Kidney epithelial cell (primary cell): ENCODE results near the gene FAM221A. TPM values are rescaled to one million over a fixed set of nuclear protein-coding genes. Genes with fewer than 3 reads are reported as not detected.
"Not testable (repeated sequence)": the region's sequence is repeated elsewhere in the genome, so short reads cannot be mapped to it uniquely, and the experiment has no call there.

ENCODE experiments used
- DNase-seq: peaks from one replicate; pipeline ENCODE4 v3.0.0-alpha.2; 2010; ENCODE audit warnings: low read depth
- H3K27me3 ChIP-seq: 2 replicates; pipeline ENCODE4 v1.6.0; 2011; ENCODE audit warnings: low read length; ENCODE audit not compliant: control insufficient read depth, insufficient read depth
- H3K36me3 ChIP-seq: 2 replicates; pipeline ENCODE4 v1.5.1; 2011; ENCODE audit warnings: low read length; ENCODE audit not compliant: control insufficient read depth, insufficient read depth
- H3K4me3 ChIP-seq: 2 replicates; pipeline ENCODE4 v1.5.1; 2011; ENCODE audit warnings: low read depth, mild to moderate bottlenecking, control low read depth, low read length
- total RNA-seq: library from RNA; depleted of rRNA; stranded (reverse); fragments of >200 nt; gene quantifications from 2 replicates; pipeline ENCODE4 v1.2.3, GENCODE V29; 2015
- TF ChIP-seq, protein P1 (sequence below): IDR thresholded peaks from 2 replicates; pipeline ENCODE4 v1.5.1; 2011; ENCODE audit warnings: mild to moderate bottlenecking, moderate library complexity, low read length, control low read depth, inconsistent platforms; ENCODE audit not compliant: insufficient read depth, poor library complexity, severe bottlenecking

FAM221A gene
- total RNA-seq, 1 donor from 2014 or later: 15.5 TPM

DNA sequence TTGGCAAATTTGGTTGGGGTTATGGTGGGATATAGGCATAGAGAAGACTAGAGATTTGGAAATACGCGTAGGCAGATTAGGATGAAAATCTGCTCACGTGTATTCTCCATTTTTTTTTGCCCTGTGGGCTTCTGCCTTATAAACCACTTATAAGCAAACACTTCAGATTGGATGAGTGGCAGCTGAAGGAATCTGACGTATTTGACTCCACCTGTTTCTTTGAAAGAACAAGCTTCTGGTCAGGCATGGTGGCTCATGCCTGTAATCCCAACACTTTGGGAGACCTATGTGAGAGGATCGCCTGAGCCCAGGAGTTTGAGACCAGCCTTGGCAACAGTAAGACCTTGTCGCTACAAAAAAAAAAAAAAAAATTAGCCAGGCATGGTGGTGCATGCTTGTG lies 35.1 kb downstream of the FAM221A start:
- H3K4me3 ChIP-seq: no peak overlapping the region
- no peaks in the 10 kb centered on the region for H3K36me3 ChIP-seq
- H3K27me3 ChIP-seq: no peaks in the 10 kb centered on the region
- DNase-seq: no peak
- TF ChIP-seq, protein P1, sequence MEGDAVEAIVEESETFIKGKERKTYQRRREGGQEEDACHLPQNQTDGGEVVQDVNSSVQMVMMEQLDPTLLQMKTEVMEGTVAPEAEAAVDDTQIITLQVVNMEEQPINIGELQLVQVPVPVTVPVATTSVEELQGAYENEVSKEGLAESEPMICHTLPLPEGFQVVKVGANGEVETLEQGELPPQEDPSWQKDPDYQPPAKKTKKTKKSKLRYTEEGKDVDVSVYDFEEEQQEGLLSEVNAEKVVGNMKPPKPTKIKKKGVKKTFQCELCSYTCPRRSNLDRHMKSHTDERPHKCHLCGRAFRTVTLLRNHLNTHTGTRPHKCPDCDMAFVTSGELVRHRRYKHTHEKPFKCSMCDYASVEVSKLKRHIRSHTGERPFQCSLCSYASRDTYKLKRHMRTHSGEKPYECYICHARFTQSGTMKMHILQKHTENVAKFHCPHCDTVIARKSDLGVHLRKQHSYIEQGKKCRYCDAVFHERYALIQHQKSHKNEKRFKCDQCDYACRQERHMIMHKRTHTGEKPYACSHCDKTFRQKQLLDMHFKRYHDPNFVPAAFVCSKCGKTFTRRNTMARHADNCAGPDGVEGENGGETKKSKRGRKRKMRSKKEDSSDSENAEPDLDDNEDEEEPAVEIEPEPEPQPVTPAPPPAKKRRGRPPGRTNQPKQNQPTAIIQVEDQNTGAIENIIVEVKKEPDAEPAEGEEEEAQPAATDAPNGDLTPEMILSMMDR: no peak

DNA sequence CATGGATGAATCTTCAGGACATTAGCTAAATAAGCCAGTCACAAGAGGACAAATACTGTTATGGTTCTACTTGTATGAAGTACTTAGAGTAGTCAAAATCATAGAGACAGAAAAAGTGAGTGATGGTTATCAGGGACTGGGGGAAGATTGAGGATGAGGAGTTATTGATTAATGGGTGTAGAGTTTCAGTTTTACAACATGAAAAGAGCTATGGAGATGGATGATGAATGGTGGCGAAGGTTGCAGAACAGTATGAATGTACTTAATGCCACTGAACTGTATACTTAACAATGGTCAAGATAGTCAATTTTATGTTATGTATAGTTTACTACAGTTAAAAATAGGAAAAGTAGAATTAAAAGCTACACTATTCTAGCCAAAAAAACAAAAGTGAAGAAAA lies 37.8 kb downstream of the FAM221A start:
- DNase-seq: no peak
- Histone ChIP-seq H3K27me3 (no peaks in the 10 kb centered on the region), H3K4me3 (no peak overlapping the region), H3K36me3 (no peaks in the 10 kb centered on the region)
- TF ChIP-seq, protein P1: no peak

DNA sequence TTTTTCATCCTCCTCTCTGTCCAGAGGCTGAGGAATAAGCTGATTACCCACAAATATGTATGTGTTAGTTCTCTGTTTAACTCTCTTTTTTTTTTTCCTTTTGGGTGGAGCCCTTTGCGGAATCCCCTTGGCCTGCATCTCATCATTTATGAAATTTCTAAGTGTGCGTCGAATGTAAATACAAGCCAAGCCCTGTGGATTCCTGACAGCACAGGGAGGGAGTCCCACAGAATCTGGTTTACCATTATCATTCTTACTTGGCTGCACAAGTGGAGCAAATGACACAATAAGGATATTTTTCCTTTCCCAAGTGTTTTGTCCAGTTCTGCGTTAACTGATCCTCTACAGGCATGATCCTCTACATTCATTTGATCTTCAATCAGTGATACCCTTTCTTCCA lies 41.5 kb downstream of the FAM221A start:
- H3K27me3 ChIP-seq: no peaks in the 10 kb centered on the region
- TF ChIP-seq, protein P1: no peak
- H3K4me3 ChIP-seq: no peak overlapping the region
- H3K36me3 ChIP-seq: no peaks in the 10 kb centered on the region
- DNase-seq: no peak

DNA sequence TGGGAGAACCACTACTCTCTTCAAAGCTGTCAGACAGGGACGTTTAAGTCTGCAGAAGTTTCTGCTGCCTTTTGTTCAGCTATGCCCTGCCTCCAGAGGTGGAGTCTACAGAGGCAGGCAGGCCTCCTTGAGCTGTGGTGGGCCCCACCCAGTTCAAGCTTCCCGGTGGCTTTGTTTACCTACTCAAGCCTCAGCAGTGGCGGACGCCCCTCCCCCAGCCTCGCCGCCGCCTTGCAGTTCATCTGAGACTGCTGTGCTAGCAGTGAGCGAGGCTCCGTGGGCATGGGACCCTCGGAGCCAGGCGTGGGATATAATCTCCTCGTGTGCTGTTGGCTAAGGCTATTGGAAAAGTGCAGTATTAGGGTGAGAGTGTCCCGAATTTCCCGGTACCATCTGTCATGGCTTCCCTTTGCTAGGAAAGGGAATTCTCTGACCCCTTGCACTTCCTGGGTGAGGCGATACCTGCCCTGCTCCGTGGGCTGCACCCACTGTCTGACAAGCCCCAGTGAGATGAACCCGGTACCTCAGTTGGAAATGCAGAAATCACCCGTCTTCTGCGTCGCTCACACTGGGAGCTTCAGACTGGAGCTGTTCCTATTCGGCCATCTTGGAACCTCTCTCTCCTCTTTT lies 42.7 kb downstream of the FAM221A start:
- DNase-seq, H3K27me3 ChIP-seq, H3K4me3 ChIP-seq, H3K36me3 ChIP-seq: not testable (repeated sequence)

DNA sequence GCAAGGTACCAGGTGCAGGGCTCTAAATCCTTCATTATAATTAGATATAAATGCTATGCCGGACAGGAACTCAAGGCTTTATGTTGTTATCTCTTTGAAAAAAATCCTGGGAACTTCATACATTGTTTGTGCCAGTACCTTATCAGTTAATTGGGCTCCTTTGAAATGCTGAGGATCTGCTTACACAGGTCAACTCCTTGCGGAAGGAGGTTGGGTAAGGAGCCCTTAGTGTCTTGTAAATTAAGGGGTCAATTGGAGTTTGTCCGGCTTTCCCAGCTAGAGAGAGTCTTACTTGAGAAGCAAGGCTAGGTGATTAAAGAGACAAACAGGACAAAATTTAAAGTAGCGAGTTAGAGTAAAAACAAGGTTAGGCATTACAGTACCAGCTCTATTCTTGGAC lies 44.1 kb downstream of the FAM221A start:
- H3K36me3 ChIP-seq, H3K4me3 ChIP-seq, DNase-seq, H3K27me3 ChIP-seq: not testable (repeated sequence)

DNA sequence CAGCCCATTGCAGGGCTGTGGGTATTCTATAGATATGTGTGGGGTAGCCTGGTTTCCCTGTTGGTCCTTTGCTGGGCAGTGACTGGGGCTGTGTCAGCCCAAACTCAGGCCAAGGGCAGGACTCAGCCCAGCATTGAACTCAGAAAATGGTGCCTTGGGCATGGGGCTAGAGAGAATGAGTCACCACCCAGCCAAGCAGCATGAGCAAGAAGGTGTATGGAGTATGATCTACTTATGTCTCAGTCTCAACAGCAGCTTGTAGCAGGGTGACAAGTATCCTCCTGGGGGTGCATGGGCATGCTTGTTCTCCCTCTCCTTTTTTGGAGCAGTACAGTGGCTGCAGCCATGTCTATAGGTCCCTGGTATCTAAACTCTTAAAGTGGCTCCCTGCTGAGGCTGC lies 62.1 kb downstream of the FAM221A start:
- Histone ChIP-seq H3K4me3 (no peak overlapping the region), H3K27me3 (no peaks in the 10 kb centered on the region), H3K36me3 (no peaks in the 10 kb centered on the region)
- TF ChIP-seq, protein P1: no peak
- DNase-seq: no peak

DNA sequence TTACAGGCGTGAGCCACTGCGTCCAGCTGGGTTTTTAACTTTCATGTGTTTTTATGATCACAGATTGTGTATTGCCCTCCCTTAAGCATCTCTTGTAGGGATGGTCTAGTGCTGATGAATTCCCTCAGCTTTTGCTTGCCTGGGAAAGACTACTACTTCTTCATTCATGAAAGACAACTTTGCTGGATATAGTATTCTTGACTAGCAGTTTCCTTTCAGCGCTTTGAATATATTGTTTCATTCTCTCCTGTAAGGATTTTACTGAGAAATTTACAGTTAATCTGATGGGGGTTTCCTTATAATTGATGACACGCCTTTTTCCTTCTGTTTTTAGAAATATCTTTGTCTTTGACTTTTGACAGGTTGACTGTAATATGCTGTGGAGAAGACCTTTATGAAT lies 63.2 kb downstream of the FAM221A start:
- Histone ChIP-seq H3K36me3 (no peaks in the 10 kb centered on the region), H3K27me3 (no peaks in the 10 kb centered on the region), H3K4me3 (no peak overlapping the region)
- TF ChIP-seq, protein P1: no peak
- no peak for DNase-seq
